Erythroblast (primary cell): ENCODE results near the gene PIGQ.

Experiments used
- GATA1 ChIP-seq: IDR thresholded peaks from 2 replicates; pipeline ENCODE4 v1.6.1; 2011; ENCODE audit warnings: low read depth, mild to moderate bottlenecking, control low read depth, low read length, moderate library complexity
- POLR2A ChIP-seq: IDR thresholded peaks from 2 replicates; pipeline ENCODE4 v1.6.1; 2011; ENCODE audit warnings: mild to moderate bottlenecking, low read length

- TF ChIP-seq POLR2A (no peak), GATA1 (no peak)
Measured at GRCh38 chr16:630815-631405, 61.1 kb downstream of the PIGQ start, which contains the start of gene WFIKKN1.
